HL-60/S4 (cell line): Measurements from ENCODE around the gene TNS1.

Source experiments
- in situ Hi-C: fragments of 300-500 bp; cut with MboI; formaldehyde crosslinking; loops from 2 replicates; pipeline ENCODE4 v1.14.3; 2022; ENCODE audit warnings: low sequenced_read_pairs

TNS1 gene

DNA sequence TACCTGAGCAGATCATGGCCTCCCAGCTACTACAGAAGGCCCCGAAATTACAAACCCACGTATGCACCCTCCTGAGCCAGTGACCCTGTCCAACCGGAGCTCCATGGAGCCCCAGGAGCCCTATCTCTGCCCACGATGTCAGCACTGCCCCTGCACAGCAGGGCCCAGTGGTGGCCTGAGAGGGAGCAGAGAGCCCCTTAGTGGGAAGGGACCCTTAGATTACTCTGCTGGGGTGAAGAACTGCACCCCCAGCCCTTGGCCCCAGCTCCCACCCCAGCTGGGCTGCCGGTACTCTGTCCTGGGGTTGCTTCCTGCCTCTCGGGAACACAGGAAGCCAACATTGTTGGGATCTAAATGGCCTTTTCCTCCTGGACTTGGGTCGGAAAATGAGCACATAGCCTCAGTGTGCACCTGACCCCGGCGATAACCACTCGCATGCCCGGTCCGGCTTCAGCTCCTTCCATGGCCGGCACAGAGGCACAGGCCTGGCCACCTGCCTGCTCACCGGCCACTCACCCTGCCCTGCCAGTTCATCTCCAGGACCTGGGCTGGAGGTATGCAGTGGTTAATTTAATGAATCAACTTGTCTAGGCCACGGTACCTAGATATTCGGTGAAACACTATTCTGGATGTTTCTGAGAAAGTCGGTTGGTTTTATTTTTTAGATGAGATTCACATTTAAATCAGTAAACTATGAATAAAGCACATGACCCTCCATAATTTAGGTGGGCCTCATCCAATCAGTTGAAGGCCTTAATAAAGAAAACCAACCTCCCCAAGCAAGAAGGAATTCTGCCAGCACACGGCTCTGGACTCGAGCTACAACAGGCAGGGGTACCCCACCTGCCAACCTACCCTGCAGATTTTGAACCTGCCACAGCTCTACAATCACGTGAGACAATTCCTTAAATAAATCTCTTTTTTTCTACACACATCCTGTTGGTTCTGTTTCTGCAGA is 19.2 kb downstream of the TNS1 start:
- in situ Hi-C loops, result loop anchor here (10.0 kb wide), 1 partner anchor 189 kb away; no protein-coding TSS in a partner anchor

DNA sequence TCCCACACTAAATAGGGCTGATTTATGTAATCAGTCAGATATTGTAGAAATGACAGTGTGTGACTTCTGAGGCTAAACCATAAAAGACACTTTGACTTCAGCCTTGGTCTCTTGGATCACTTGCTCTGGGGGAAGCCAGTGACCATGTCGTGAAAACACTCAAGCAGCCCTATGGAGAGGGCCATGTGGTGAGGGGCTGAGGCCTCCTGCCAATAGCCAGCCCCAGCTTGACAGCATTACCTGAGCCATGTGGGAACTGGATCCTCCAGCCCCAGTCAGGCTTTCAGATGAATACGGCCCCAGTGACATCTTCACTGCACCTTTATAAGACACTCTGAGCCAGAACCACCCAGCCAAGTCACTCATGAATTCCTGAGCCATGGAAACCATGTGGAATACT is 20.8 kb downstream of the TNS1 start:
- in situ Hi-C loops, result loop anchor here (10.0 kb wide), 1 partner anchor 187 kb away; no protein-coding TSS in a partner anchor

DNA sequence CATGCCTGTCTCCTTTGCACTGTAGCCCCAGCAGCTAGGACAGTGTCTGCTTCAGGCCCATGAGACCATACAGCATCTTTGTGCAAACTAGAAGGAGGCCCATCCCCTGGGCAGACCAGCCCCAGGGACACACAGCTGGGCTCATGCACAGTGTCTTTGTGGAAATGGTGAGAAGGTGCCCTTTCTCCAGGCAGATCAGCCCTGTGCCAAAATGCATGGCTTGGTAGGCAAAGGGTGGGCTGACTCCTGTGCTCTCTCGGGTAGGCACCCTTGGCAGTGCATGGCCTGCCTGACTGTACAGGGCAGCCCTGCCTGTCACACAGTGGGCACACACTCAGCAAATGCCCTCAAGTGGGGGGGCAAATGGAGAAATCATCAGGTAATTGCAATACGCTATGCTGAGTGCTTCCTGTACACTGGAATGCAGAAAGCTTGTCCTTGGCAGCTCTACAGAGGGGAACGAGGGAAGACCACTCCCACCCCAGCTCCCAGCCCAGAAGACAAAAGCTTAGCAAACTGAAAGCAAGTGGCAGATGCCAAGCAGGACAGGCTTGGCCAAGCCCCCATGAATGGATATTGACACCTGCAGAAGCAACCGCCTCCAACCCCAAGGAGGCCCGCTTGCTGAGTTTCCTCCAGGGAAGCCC is 21.6 kb downstream of the TNS1 start:
- in situ Hi-C loops, result loop anchor here (10.0 kb wide), 1 partner anchor 186 kb away; no protein-coding TSS in a partner anchor

DNA sequence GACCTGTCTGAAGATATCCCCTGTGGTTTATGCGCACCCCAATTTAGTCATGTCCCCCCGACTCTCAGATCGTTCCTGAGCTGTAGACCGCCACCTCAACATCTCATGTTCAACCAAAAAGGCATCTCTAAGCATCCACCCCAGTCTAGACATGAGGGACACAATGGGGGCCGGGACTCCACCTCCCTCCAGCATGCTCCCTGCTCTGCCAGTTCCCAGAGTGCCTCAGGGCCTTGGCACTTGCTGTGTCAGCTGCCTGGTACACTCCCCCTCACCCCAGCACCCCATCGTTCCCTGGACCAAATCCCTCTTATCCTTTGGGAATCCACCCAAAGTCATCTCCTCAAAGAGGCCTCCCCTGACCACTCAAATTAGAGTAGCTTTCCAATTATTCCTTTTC is 22.2 kb downstream of the TNS1 start:
- in situ Hi-C loops, result loop anchor here (10.0 kb wide), 1 partner anchor 186 kb away; no protein-coding TSS in a partner anchor

DNA sequence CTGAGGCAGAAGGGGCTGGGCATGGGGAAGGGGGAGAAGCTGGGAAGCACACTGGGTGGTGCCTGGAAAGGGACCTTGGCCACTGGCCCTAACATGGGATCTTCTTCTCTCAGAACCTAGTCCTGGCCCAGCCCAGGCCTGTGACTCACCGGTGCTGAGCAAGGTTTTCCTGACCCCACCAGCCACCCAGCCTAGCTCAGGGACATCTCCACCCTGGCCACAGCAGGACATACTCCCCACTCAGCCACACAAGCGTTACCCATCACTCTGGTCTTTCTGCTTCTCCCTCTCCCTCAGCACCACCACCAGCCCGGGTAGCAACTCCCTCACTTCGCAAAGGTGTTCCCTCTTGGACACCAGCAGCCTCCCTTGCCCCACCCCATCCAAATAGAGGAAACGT is 22.8 kb downstream of the TNS1 start:
- in situ Hi-C loops, result loop anchor here (10.0 kb wide), 1 partner anchor 185 kb away; no protein-coding TSS in a partner anchor

DNA sequence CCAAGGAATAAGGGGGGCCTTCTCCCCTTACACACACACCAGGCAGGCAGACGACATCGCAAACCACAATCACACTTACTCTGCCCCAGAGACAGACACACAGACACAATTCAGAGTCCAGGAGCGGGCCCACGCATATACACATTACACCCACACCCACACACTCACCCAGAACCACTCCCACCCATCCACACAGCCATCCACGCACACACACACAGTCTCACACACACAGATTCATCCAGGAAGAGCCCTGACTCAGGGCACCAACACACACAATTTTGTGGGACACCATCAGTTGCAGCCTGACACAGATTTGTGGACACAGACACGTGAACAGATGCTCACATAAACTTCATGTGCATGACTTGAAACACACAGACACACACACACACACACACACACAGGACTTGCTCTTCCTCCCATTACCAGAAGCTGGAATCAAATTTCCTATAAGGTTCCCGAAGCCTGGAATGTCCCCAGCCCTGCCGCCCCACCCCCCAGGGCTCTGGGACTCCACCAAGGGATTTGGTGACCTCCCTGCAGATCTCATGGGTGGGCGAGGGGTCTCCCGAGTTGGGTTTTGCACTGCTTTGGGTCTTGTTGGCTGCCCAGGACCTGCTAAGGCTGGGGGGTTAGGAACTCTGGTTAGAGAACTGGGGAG is 23.5 kb downstream of the TNS1 start:
- in situ Hi-C loops, result no loop called here

DNA sequence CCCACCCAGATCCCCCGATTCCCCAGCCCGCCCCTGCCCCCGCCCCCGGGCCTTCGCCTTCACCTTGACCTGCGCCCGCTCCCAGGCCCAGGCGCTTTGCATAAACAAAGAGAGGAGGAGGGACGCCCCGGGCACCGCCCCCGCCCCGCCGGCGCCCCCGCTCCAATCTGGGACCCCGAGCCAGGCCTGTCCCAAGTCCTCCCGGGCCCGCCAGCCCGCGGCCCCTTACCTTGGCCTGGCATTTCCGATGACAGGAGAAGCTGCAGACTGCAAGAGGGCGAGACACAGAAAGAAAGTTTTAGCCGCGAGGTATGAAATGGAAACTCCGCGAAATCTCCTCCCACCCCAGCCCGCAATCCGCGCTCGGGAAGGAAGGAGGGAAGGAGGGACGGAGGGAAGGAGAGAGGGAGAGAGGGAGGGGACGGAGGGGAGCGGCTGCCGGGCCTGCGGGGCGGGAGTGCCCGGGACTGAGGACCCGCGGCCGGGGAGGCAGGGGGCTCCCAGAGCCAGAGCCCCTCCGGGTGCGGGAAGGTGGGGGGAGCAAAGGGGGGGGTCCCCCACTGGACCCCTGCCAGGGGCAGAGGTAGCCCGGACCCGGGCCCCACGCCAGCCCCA is 24.2 kb downstream of the TNS1 start:
- in situ Hi-C loops, result no loop called here

DNA sequence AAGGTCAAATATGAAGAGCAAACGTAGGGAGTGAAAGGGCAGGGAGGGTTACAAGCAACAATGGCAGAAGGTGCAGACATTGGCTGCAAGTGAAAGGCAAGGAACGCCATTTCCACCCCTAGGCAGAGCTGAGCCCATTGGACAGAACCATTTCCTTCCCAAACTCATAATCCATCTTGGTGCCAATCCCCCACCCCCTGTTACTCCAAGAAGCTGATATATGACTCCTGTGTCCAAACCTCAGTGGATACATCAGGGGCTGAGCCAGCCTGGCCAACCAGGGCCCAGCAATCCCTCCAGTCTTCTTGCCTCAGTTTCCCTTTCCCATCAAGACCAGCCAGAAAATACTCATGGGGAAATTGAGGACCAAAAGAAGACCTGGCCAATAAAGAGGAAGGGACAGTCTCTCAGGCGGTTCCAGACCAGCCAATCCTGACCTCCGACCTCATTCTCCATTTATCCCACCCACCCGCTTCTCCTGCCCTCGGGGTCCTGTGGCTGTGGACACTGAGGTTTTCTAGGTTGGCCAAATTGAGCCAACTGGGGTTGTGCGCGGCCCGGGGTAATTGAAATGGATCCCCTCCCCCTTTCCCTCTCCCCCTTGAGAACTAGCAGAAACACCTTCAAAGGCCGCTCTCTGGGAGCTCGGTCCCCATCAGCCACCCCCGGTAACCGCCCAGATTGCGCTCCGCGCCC is 24.8 kb downstream of the TNS1 start:
- in situ Hi-C loops, result no loop called here

DNA sequence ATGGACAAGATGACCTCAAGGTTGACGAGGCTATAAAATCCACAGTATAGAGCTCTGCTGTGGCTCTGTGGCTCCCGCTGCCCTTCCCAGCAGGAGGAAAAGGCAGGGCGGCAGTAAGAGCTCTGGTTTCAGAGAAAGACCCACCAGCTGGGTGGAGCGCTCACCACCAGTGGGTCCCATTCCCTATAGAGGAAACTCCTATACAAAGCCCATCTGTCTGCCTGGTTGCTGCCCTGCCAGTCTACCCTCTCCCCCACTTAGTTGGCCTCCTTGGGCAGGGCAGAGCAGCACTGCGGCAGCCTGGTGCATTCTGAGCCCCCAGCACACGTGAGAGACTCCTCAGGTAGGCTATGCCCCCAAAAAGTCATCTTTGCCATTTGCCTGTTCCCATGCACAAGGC is 26.5 kb downstream of the TNS1 start:
- in situ Hi-C loops, result no loop called here

DNA sequence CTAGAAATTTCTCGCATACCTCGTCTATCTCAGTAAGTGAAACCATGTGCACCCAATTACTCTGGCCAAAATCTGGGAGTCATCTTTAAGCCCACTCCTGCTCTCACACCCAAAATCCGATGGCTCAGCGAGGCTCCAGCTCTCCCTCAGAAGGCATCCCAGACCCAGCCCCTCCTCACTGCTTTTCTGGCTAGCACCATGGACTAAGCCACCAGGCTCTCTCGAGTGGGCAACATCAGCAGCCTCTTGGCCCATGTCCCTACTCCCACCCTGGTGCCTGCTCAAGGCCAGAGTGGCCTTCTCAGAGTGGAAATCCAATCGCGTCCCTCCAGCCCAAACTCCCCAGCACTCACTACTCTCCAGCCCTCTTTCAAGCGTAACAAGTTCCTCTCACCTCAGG is 27.2 kb downstream of the TNS1 start:
- in situ Hi-C loops, result no loop called here

DNA sequence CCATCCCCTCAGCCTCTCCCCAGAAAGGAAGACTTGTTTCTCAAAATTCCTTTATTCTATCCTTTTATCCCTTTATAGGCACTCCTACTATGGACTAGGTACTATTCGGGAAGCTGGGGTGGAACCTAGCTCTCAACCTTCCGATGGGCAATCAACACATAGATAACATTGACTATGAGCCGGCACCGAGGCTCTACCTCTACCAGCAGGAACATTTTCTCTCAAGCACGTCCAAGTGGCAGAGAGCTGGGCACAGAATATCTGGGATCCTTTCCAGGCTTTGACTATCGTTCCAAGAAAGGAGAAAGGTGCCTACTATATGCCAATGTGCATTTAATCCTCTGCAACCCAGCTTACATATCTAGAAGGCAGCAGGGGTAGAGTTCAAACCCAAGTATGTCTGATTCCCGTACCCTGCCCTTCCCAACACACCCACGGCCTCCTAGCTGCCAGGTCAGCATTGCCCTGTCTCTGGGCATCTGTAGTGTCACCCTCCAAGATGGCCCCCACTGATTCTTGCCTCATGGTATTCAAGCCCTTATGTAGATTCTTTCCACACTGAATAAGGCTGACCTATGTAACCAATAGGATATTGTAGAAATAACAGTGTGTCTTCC is 28.3 kb downstream of the TNS1 start:
- in situ Hi-C loops, result no loop called here

DNA sequence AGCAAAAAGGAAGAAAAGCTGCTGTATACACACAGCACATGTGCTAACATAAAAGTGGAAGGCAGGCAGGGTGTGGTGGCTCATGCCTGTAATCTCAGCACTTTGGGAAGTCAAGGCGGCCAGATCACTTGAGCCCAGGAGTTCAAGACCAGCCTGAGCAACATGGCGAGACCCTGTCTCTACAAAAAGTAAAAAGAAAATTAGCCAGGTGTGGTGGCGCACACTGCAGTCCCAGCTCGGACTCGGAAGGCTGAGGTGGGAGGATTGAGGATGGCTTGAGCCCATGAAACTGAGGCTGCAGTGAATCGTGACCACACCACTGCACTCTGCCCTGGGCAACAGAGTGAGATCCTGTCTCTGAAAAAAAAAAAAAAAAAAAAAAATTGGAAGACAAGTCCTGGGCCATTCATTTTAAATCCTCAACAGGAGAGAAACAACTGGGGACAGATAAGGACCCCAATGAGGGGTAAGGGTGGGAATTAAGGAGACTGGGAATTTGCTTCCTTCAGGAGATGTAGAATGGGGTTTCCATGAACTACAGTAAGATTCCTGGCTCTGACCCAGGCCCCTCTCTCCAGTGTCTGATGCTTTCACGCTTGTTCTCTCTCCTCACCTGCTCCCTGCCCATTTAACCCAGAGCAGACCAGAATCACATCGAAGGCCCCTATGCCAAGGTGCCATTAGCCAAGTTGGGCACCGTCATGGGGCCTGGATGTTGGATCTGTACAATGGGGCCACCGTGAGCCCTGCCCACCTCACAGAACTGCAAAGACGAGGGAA is 29.6 kb downstream of the TNS1 start:
- in situ Hi-C loops, result no loop called here

DNA sequence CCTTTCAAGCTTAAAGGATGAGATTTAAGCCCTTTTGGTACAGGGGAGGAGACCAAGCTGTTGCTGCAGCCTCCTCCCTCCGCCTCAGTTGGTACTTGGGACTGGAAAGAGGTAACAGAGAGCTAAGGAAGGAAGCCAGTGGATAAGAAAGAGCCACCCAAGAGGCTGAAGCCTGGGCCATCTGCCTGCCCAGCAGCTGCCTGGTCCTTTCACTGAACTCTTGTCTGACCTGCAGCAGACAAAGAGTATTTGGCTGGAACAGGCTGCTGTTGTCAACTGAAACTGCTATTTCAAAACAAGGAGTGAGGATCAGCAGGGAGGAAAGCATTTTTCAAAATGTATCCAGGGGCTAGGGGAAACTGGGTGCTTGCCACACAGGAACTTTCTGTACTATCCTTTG is 30.3 kb downstream of the TNS1 start:
- in situ Hi-C loops, result no loop called here

DNA sequence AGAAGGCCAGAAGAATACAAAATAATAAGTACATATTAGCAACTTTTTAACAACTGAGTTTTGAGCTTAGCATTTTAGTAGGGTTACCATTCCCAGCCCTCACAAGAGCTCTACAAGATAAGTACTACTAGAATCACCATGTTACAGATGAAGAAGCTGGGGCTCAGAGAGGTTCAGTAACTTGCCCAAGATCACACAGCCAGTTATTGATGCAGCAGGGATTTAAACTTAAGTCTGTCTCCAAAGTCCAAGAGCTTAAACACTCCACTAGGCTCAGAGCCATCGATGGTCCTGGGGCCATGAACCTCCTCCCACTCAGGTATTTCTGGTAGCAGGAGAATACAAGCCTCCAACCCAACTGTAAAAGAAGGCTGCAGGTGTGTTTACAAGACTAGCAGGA is 30.8 kb downstream of the TNS1 start:
- in situ Hi-C loops, result no loop called here

DNA sequence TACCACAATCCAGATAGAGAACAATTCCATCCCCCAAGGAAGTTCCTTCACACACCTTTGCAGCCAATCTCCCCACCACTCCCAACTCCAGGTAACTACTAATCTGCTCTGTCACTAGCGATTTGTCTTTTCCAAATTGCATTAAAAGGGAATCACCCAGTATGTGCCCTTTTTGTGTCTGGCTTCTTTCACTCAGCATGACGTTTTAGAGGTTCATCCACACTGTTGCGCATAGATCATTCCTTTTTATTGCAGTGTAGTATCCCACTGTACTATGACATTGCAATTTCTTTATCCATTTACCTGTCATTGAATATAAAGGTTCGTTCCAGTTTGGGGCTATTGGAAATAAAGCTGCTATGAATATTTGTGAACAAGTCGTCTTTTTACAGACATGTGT is 31.6 kb downstream of the TNS1 start:
- in situ Hi-C loops, result no loop called here

DNA sequence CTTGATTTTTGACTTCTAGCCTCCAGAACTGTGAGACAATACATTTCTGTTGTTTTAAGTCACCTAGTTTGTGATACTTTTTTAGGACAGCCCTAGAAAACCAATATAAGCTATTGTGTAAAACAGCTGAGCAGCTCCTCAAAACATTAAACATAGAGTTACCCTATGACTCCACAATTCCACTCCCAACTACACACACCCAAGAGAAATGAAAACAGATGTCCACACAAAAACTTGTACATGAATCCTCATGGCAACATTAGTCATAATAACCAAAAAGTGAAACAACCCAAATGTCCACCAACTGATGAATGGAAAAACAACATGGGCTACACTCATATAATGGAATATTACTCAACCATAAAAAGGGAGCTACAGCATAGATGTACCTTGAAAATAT is 32.6 kb downstream of the TNS1 start:
- in situ Hi-C loops, result no loop called here

DNA sequence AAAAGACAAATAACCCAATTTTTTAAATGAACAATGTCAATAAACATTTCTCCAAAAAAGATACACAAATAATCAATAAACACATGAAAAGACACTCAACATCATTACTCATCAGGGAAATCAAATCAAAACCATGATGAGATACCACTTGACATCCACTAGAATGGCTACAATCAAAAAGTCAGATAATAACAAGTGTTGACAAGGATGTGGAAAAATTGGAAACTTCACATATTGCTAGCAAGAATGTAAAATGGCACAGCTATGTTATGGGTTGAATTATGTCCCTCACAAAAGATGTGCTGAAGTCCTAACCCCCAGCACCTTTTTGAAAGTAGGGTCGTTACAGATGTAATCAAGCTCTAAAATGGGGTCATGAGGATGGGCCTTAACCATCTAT is 33.2 kb downstream of the TNS1 start:
- in situ Hi-C loops, result no loop called here

DNA sequence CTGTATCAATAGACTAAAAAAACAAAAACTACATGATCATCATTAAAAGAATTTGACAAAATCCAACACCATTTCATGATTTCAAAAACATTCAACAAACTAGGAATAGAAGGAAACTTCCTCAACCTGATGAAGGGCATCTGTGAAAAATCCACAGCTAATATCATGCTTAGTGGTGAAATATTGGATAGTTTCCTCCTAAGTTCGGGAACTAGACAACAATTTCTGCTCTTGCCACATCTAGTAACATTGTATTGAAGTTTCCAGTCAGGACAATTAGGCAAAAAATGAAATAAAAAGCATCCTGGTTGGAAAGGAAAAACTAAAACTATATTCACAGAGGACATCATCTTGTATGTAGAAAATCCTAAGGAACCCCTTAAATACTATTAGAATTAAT is 34.8 kb downstream of the TNS1 start:
- in situ Hi-C loops, result no loop called here

DNA sequence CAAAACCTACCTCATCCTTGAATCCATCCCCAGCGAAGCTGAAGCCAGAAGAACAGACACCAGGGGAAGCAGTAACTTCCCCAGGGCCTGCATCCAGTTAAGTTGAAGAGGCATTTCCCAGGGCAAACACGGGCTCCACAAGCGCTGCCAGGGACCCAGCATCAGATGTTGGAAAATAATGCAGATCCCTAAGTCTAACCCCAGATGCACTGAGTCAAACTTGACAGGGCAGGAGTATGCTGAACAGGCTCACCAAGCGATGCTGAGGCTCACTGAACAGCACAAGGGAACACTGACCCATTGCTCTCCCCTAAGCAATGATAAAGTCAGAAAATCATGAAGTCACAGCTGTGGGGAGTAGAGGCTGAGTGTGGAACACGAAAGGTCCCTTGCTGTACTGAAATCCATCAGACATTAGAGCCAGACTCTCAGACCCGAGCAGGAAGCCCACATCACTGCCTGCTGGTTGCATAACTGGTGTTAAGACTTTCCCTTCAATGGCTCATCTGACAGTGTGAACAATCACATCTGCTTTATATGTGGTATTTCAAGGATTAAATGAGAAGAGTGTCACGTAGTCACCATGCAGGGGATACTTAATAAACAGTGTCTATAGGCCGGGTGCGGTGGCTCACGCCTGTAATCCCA is 36.2 kb downstream of the TNS1 start:
- in situ Hi-C loops, result no loop called here
